Transverse colon (tissue), 3 donors: ENCODE measurements around the gene ZC3H12C.

ENCODE experiments used
- EP300 ChIP-seq: sonication (generic); formaldehyde crosslinking; IDR thresholded peaks from one replicate; pipeline ENCODE4 v1.6.1; 2017; ENCODE audit warnings: antibody characterized with exemption, low read depth
- POLR2A ChIP-seq: fragments of 450-650 bp; IDR thresholded peaks from one replicate; pipeline ENCODE4 v1.6.1; 2016; ENCODE audit warnings: antibody characterized with exemption, mild to moderate bottlenecking, moderate library complexity
- TF ChIP-seq, protein P1 (sequence below), 5 experiments: fragments of 200-600 bp in 3 of 5; fragments of 450-650 bp in 2 of 5; sonication (generic) in 3 of 5; IDR thresholded peaks; 1 replicate in 2 of 5; 2 replicates in 3 of 5; pipeline ENCODE4 v1.5.1; 2016 to 2017; ENCODE audit warnings: antibody characterized with exemption in 5 of 5, inconsistent platforms in 3 of 5, mild to moderate bottlenecking in 2 of 5, moderate library complexity in 1 of 5

GRCh38 chr11:110174645-110175310 is 81.6 kb downstream of the ZC3H12C start:
- TF ChIP-seq, protein P1, sequence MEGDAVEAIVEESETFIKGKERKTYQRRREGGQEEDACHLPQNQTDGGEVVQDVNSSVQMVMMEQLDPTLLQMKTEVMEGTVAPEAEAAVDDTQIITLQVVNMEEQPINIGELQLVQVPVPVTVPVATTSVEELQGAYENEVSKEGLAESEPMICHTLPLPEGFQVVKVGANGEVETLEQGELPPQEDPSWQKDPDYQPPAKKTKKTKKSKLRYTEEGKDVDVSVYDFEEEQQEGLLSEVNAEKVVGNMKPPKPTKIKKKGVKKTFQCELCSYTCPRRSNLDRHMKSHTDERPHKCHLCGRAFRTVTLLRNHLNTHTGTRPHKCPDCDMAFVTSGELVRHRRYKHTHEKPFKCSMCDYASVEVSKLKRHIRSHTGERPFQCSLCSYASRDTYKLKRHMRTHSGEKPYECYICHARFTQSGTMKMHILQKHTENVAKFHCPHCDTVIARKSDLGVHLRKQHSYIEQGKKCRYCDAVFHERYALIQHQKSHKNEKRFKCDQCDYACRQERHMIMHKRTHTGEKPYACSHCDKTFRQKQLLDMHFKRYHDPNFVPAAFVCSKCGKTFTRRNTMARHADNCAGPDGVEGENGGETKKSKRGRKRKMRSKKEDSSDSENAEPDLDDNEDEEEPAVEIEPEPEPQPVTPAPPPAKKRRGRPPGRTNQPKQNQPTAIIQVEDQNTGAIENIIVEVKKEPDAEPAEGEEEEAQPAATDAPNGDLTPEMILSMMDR (IDR thresholded peaks at IDR 0.05) = no peak
- no peak for TF ChIP-seq POLR2A
- no peak for TF ChIP-seq EP300
